Breast epithelium (tissue), 3 donors: Measurements from ENCODE around the gene PRLR.

ENCODE experiments used
- POLR2A ChIP-seq: fragments of 450-650 bp; IDR thresholded peaks from one replicate; pipeline ENCODE4 v1.6.1; 2016; ENCODE audit warnings: antibody characterized with exemption, mild to moderate bottlenecking, moderate library complexity
- POLR2AphosphoS5 ChIP-seq, 3 donors: sonication (generic); formaldehyde crosslinking; IDR thresholded peaks; one replicate each; pipeline ENCODE4 v1.6.1; 2017; ENCODE audit warnings: antibody characterized with exemption in 3 of 3
- TF ChIP-seq, protein P1 (sequence below), 3 donors: fragments of 450-650 bp; IDR thresholded peaks; one replicate each; pipeline ENCODE4 v1.5.1; 2016 to 2017; ENCODE audit warnings: antibody characterized with exemption in 3 of 3, mild to moderate bottlenecking in 3 of 3, moderate library complexity in 3 of 3

DNA sequence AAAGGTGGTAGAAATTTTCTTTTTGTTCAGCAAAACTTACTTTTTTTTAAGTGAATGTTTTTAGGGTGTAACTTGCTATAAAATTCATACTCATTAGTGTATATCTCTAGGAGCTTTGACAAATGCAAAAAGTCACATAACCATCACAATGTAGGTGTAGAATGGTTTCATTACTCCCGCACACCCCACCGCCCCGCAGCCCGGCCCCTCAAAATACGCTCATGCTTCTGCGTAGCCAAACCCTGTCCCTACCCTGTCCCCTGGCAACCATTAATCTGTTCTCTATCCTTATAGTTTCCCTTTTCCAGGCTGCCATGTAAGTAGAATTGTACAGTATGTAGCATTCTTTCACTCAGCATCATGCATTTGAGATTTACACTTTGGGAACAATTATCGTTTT is 9.2 kb upstream of the PRLR start:
- TF ChIP-seq, protein P1, sequence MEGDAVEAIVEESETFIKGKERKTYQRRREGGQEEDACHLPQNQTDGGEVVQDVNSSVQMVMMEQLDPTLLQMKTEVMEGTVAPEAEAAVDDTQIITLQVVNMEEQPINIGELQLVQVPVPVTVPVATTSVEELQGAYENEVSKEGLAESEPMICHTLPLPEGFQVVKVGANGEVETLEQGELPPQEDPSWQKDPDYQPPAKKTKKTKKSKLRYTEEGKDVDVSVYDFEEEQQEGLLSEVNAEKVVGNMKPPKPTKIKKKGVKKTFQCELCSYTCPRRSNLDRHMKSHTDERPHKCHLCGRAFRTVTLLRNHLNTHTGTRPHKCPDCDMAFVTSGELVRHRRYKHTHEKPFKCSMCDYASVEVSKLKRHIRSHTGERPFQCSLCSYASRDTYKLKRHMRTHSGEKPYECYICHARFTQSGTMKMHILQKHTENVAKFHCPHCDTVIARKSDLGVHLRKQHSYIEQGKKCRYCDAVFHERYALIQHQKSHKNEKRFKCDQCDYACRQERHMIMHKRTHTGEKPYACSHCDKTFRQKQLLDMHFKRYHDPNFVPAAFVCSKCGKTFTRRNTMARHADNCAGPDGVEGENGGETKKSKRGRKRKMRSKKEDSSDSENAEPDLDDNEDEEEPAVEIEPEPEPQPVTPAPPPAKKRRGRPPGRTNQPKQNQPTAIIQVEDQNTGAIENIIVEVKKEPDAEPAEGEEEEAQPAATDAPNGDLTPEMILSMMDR (IDR thresholded peaks at IDR 0.05): no peak
- TF ChIP-seq POLR2A (no peak), POLR2AphosphoS5 (IDR thresholded peaks at IDR 0.05) (no peak)
